HUDEP-2 (cell line): ENCODE data around the gene LAMTOR5.

ENCODE experiments used
- DNase-seq, 76 experiments: peaks; one replicate each; lab custom pipeline; 2025; ENCODE audit not compliant: unreplicated experiment in 76 of 76; lab: John Stamatoyannopoulos, UW

The LAMTOR5 gene

GRCh38 chr1:110393286-110393685 lies 14.2 kb downstream of the LAMTOR5 start:
- DNase-seq = no peak

GRCh38 chr1:110390692-110391245 lies 16.7 kb downstream of the LAMTOR5 start, which contains the start of gene SLC16A4:
TSS of gene SLC16A4 (minus strand) at chr1:110391026. CDS start at chr1:110389323, 1,703 bp downstream.
- no peak for DNase-seq

GRCh38 chr1:110390096-110390495 lies 17.4 kb downstream of the LAMTOR5 start:
- no peak for DNase-seq

- DNase-seq = no peak
These were observed 20.3 kb downstream of the LAMTOR5 start for GRCh38 chr1:110387048-110387754.

- no peak for DNase-seq
These were observed 22.1 kb downstream of the LAMTOR5 start for GRCh38 chr1:110385369-110385768.

- no peak for DNase-seq
These were observed 22.7 kb downstream of the LAMTOR5 start for GRCh38 chr1:110384581-110385321.

GRCh38 chr1:110383251-110383990 lies 24.1 kb downstream of the LAMTOR5 start:
- DNase-seq = no peak

GRCh38 chr1:110380672-110381283 lies 26.7 kb downstream of the LAMTOR5 start:
- no peak for DNase-seq

- no peak for DNase-seq
These were observed 32.0 kb downstream of the LAMTOR5 start for GRCh38 chr1:110375490-110375889.

GRCh38 chr1:110370827-110371226 lies 36.7 kb downstream of the LAMTOR5 start:
- DNase-seq = peak in 7 of 76 experiments; percentile 5 to 27 (median 12)

- peak in 10 of 76 experiments; percentile 5 to 45 (median 30) for DNase-seq
These were observed 43.3 kb downstream of the LAMTOR5 start for GRCh38 chr1:110364221-110364620.

GRCh38 chr1:110361856-110362255 lies 45.6 kb downstream of the LAMTOR5 start:
- no peak for DNase-seq

- DNase-seq = no peak
These were observed 47.1 kb downstream of the LAMTOR5 start for GRCh38 chr1:110360431-110360830.

GRCh38 chr1:110356379-110356778 lies 51.1 kb downstream of the LAMTOR5 start:
- DNase-seq = no peak

- DNase-seq = no peak
These were observed 52.2 kb downstream of the LAMTOR5 start for GRCh38 chr1:110355321-110355720.
